Kidney (tissue), 14 donors: ENCODE measurements around the gene LDB3. TPM values are rescaled to one million over a fixed set of nuclear protein-coding genes. Genes with fewer than 3 reads are reported as not detected.
A peak's percentile ranks its signal among the peaks of the same experiment; 100 is the strongest.

Experiments used
- DNase-seq, 5 donors: peaks; one replicate each; pipeline ENCODE4 v3.0.0-alpha.2; 2013 to 2020
- FAIRE-seq: peaks from 2 replicates; lab custom pipeline; 2012; peaks lifted over from hg19 to GRCh38; lab: Jason Lieb, UNC
- H3K27ac ChIP-seq, 2 donors: one replicate each; pipeline ENCODE4 v1.7.0; 2013; ENCODE audit warnings: low read depth in 2 of 2, low read length in 2 of 2, inconsistent platforms in 1 of 2
- H3K27me3 ChIP-seq: one replicate; pipeline ENCODE4 v1.7.1; 2013; ENCODE audit warnings: low read length, inconsistent platforms; ENCODE audit not compliant: control insufficient read depth, insufficient read depth
- H3K36me3 ChIP-seq, 3 donors: one replicate each; pipeline versions ENCODE4 v1.7.0 to v1.7.1; 2013; ENCODE audit warnings: low read length in 3 of 3, control low read depth in 1 of 3, inconsistent platforms in 1 of 3; ENCODE audit not compliant: insufficient read depth in 3 of 3, control insufficient read depth in 2 of 3
- H3K4me1 ChIP-seq, 3 donors: one replicate each; pipeline versions ENCODE4 v1.7.0 to v1.7.1; 2013; ENCODE audit warnings: low read length in 3 of 3, inconsistent platforms in 1 of 3, low read depth in 1 of 3; ENCODE audit not compliant: control insufficient read depth in 2 of 3, insufficient read depth in 2 of 3
- H3K4me3 ChIP-seq, 3 donors: one replicate each; pipeline versions ENCODE4 v1.7.0 to v1.8.1; 2013; ENCODE audit warnings: low read length in 3 of 3, control low read depth in 1 of 3, inconsistent platforms in 1 of 3
- H3K9ac ChIP-seq, 3 donors: one replicate each; pipeline versions ENCODE4 v1.7.0 to v1.7.1; 2013; ENCODE audit warnings: low read length in 3 of 3, control low read depth in 1 of 3, inconsistent platforms in 1 of 3
- H3K9me3 ChIP-seq, 3 donors: one replicate each; pipeline versions ENCODE4 v1.7.0 to v1.7.1; 2013; ENCODE audit warnings: low read length in 3 of 3, control low read depth in 1 of 3, inconsistent platforms in 1 of 3; ENCODE audit not compliant: control insufficient read depth in 2 of 3, insufficient read depth in 1 of 3
- CTCF ChIP-seq: IDR thresholded peaks from 3 replicates; pipeline ENCODE4 v1.5.1; 2012; ENCODE audit warnings: mild to moderate bottlenecking, moderate library complexity, borderline replicate concordance; ENCODE audit not compliant: insufficient read depth; ENCODE audit errors: extremely low read depth
- intact Hi-C: fragments of 100-400 bp; cut with DNase I; formaldehyde crosslinking; loops from one replicate; pipeline ENCODE4 v1.11.1; 2022
- polyA plus RNA-seq: library from polyadenylated mRNA; stranded (reverse); fragments of 350-450 nt; fragmentation: Illumina TruSeq; extraction: RNeasy Lipid Tissue Mini Kit (QIAGEN cat#74804); gene quantifications from one replicate; pipeline ENCODE4 v1.2.3, GENCODE V29; 2014; ENCODE audit warnings: low read depth, low replicate concordance; ENCODE audit not compliant: insufficient read depth
- total RNA-seq: library from RNA; stranded (reverse); fragmentation: NEBNext Ultra II Directional; extraction: Animal tissue kit (Norgen Biotek cat#: 25700); gene quantifications from one replicate; pipeline ENCODE4 v1.2.1, GENCODE V29; 2021
- donor health status: control.
- donor health status: control.
- donor health status: control.
- donor health status: control.
- donor health status: control.
- donor health status: DM: yes; HTN: yes; CAD: no.
- donor health status: Normal renal cell carcinoma (clear cell type).

Gene LDB3
- total and polyA plus RNA-seq, 2 donors from 2014 or later, result 3.3 to 7.7 TPM

DNA sequence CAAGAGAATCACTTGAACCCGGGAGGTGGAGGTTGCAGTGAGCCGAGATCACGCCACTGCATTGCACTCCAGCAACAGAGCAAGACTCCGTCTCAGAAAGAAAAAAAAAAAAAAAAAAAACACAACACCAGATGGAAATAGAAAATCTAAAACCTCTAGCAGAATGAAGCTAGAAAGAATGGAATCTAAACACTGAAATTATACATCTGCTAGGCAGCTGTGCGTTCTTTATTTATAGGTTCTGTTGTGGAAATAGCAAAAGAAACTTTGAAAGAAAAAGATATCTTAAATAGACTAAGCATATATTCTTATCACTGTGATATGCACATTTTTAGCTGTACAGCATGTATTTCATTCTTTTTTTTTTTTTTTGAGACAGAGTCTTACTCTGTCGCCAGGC, 105.2 kb downstream of the LDB3 start:
- H3K4me1 ChIP-seq, result peaks cover 0 to 9% (median 6%) of the 10 kb centered on the region in 3 donors

DNA sequence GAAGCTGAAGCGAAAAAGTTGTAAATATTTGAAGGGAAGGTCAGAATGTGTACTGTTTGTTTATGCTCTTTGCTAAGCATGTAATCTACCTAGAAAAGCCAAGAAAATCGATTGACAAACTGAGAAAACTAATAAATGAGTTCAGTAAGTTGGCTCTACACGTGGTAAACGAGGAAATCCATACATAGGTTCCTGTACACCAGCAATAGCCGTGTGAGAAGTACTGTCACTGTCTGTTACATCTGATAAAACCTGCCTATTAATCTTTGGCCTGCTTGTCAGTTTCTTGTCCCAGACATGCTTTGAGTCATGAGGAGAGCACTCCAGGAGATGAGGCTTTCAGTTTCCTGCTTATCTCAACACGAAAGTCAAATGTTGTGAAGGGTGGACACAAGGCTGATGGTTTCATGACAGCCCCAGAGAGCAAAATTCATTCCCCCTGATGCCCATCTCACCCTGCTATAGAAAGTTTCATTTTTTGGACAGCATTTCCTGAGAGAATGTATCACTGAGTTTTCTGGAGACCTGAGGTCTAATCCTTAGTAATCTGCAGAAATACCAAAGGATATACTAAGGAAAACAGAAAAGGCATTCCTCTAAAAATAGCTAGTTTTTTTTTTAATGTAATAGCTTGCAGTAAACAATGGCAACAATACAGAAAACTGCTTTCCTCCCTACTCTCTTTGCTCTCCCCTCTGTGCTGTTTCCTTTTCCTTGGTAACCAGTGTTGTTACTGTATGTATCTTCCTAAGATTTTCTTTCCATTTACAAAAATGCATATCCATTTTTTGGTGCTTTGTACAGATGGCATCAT, 107.0 kb downstream of the LDB3 start:
- no peaks in the 10 kb centered on the region for H3K36me3 ChIP-seq
- DNase-seq (no peak), FAIRE-seq (no peak)
- H3K27ac ChIP-seq, result no peak overlapping the region
- peaks cover 0 to 5% (median 0%) of the 10 kb centered on the region in 3 donors for H3K4me1 ChIP-seq
- H3K27me3 ChIP-seq, result no peaks in the 10 kb centered on the region
- no peaks in the 10 kb centered on the region for H3K9me3 ChIP-seq
- no peak overlapping the region for H3K9ac ChIP-seq
- intact Hi-C loops, result no loop called here
- no peak overlapping the region for H3K4me3 ChIP-seq
- TF ChIP-seq CTCF, result no peak

More for the DNA sequence above, 105.2 kb downstream of the LDB3 start:
- no peak overlapping the region for H3K4me3 ChIP-seq
- DNase-seq (peak in 2 of 5 donors; percentile 38 to 83), FAIRE-seq (no peak)
- no peaks in the 10 kb centered on the region for H3K27me3 ChIP-seq
- no peak for TF ChIP-seq CTCF
- H3K9ac ChIP-seq, result no peak overlapping the region
- no peaks in the 10 kb centered on the region for H3K36me3 ChIP-seq
- intact Hi-C loops, result no loop called here
- H3K9me3 ChIP-seq, result no peaks in the 10 kb centered on the region
- no peak overlapping the region for H3K27ac ChIP-seq

DNA sequence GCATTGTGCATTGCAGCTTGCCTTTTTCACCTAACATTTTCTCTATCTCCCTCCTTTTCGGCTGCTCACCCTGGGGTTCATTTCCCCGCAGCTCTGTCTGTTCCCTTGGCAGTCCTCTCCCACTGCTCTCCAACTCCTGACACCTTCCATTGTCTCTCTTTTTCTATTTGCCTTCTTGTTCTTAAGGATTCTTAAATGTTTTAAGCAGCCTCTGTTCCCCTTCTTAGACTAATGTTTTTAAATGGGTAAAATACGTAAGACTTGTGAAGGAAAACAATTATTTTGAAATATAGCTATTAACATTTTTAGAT, 107.5 kb downstream of the LDB3 start:
- Histone ChIP-seq H3K4me1 (peaks cover 0 to 5% (median 0%) of the 10 kb centered on the region in 3 donors), H3K27ac (no peak overlapping the region), H3K9me3 (no peaks in the 10 kb centered on the region), H3K4me3 (no peak overlapping the region), H3K9ac (no peak overlapping the region), H3K36me3 (no peaks in the 10 kb centered on the region), H3K27me3 (no peaks in the 10 kb centered on the region)
- FAIRE-seq (no peak), DNase-seq (no peak)
- intact Hi-C loops, result no loop called here
- TF ChIP-seq CTCF, result no peak
